Astrocyte (in vitro differentiated cells and primary cell): ENCODE data around the gene USP47.
A peak's percentile ranks its signal among the peaks of the same experiment; 100 is the strongest.

Experiments used
- CTCF ChIP-seq: IDR thresholded peaks from 2 replicates; pipeline ENCODE4 v1.5.1; 2011; ENCODE audit warnings: low read depth, mild to moderate bottlenecking, inconsistent platforms, low read length, moderate library complexity; ENCODE audit not compliant: insufficient read depth
- EZH2 ChIP-seq: IDR thresholded peaks from 2 replicates; pipeline ENCODE4 v1.6.1; 2012; ENCODE audit warnings: mild to moderate bottlenecking, low read length, inconsistent platforms; ENCODE audit not compliant: insufficient read depth

GRCh38 chr11:11987503-11988022, 145.8 kb downstream of the USP47 start:
- TF ChIP-seq CTCF (peak; percentile 68), EZH2 (no peak)
